ENCODE data around the gene ACMSD.

ACMSD gene

GRCh38 chr2:134869946-134870736 is 31.7 kb downstream of the ACMSD start:
- no peaks in the 10 kb centered on the region for H3K27me3 ChIP-seq (replicated peaks; ENCODE audit: insufficient read depth, low read length)
- H3K9ac ChIP-seq (ENCODE audit: low read length): no peak overlapping the region
- H3K9me3 ChIP-seq (replicated peaks; ENCODE audit: insufficient read depth, low read length): no peaks in the 10 kb centered on the region
- no peaks in the 10 kb centered on the region for H4K20me1 ChIP-seq (ENCODE audit: insufficient read depth, low read length)
- H3K27ac ChIP-seq (ENCODE audit: low read length): no peak overlapping the region
- H3K4me2 ChIP-seq (ENCODE audit: low read depth, low read length): no peak overlapping the region
- H3K4me1 ChIP-seq (ENCODE audit: low read length): no peaks in the 10 kb centered on the region
- TF ChIP-seq EZH2 (optimal IDR thresholded peaks at IDR 0.05; ENCODE audit: low read depth, low read length): no peak
- TF ChIP-seq, protein P1, sequence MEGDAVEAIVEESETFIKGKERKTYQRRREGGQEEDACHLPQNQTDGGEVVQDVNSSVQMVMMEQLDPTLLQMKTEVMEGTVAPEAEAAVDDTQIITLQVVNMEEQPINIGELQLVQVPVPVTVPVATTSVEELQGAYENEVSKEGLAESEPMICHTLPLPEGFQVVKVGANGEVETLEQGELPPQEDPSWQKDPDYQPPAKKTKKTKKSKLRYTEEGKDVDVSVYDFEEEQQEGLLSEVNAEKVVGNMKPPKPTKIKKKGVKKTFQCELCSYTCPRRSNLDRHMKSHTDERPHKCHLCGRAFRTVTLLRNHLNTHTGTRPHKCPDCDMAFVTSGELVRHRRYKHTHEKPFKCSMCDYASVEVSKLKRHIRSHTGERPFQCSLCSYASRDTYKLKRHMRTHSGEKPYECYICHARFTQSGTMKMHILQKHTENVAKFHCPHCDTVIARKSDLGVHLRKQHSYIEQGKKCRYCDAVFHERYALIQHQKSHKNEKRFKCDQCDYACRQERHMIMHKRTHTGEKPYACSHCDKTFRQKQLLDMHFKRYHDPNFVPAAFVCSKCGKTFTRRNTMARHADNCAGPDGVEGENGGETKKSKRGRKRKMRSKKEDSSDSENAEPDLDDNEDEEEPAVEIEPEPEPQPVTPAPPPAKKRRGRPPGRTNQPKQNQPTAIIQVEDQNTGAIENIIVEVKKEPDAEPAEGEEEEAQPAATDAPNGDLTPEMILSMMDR (IDR thresholded peaks at IDR 0.05; ENCODE audit: low read length): no peak
- TF ChIP-seq EZH2phosphoT487 (IDR thresholded peaks at IDR 0.05; ENCODE audit: low read length): no peak
- H3K79me2 ChIP-seq (ENCODE audit: low read length): no peaks in the 10 kb centered on the region
- H3F3A ChIP-seq (ENCODE audit: insufficient read depth, low read length): no peaks in the 10 kb centered on the region
- no peaks in the 10 kb centered on the region for H3K9me2 ChIP-seq (replicated peaks; ENCODE audit: insufficient read depth, low read length)
- DNase-seq: no peak
- no peak overlapping the region for H2AFZ ChIP-seq (ENCODE audit: low read length)
- H3K4me3 ChIP-seq (ENCODE audit: low read length): no peak overlapping the region
- H3K36me3 ChIP-seq (replicated peaks; ENCODE audit: insufficient read depth, low read length): no peaks in the 10 kb centered on the region

DNA sequence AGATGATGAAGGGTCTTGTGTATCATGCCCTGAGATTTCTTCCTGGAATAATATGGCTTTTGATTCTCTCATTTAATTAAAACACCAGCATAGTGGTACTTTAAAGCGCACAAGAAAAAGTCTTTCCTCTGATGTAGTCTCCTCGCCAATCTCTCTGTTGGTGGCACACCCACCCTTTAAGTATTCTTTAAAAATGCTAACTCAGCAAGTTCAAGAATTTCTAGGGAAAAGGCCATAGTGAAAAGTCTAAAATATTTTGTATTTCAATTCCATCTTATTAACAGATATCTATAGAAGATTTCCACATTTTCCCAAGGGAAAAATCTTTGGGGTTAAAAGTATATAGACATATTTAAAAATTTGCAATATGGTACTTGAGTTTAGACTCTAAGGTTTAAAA is 34.7 kb downstream of the ACMSD start:
- Histone ChIP-seq H3K4me2 (ENCODE audit: low read depth, low read length) (no peak overlapping the region), H3K4me3 (ENCODE audit: low read length) (no peak overlapping the region)
- TF ChIP-seq EZH2 (optimal IDR thresholded peaks at IDR 0.05; ENCODE audit: low read depth, low read length): no peak
- TF ChIP-seq, protein P1 (IDR thresholded peaks at IDR 0.05; ENCODE audit: low read length): no peak
- TF ChIP-seq EZH2phosphoT487 (IDR thresholded peaks at IDR 0.05; ENCODE audit: low read length): no peak

GRCh38 chr2:134875309-134875708 is 36.9 kb downstream of the ACMSD start:
- no peak for TF ChIP-seq EZH2 (optimal IDR thresholded peaks at IDR 0.05; ENCODE audit: low read depth, low read length)
- TF ChIP-seq, protein P1 (IDR thresholded peaks at IDR 0.05; ENCODE audit: low read length): no peak
- no peak for TF ChIP-seq EZH2phosphoT487 (IDR thresholded peaks at IDR 0.05; ENCODE audit: low read length)
- Histone ChIP-seq H2AFZ (ENCODE audit: low read length) (no peak overlapping the region), H3K9ac (ENCODE audit: low read length) (no peak overlapping the region), H3K4me1 (ENCODE audit: low read length) (no peaks in the 10 kb centered on the region), H3K9me2 (replicated peaks; ENCODE audit: insufficient read depth, low read length) (no peaks in the 10 kb centered on the region), H3F3A (ENCODE audit: insufficient read depth, low read length) (no peaks in the 10 kb centered on the region), H3K4me3 (ENCODE audit: low read length) (no peak overlapping the region), H3K4me2 (ENCODE audit: low read depth, low read length) (no peak overlapping the region), H4K20me1 (ENCODE audit: insufficient read depth, low read length) (no peaks in the 10 kb centered on the region), H3K9me3 (replicated peaks; ENCODE audit: insufficient read depth, low read length) (no peaks in the 10 kb centered on the region), H3K27ac (ENCODE audit: low read length) (no peak overlapping the region), H3K79me2 (ENCODE audit: low read length) (no peaks in the 10 kb centered on the region), H3K27me3 (replicated peaks; ENCODE audit: insufficient read depth, low read length) (no peaks in the 10 kb centered on the region), H3K36me3 (replicated peaks; ENCODE audit: insufficient read depth, low read length) (no peaks in the 10 kb centered on the region)
- DNase-seq: no peak

More for the DNA sequence above, 34.7 kb downstream of the ACMSD start:
- no peak for DNase-seq
- no peaks in the 10 kb centered on the region for H3K79me2 ChIP-seq (ENCODE audit: low read length)
- H3K27me3 ChIP-seq (replicated peaks; ENCODE audit: insufficient read depth, low read length): no peaks in the 10 kb centered on the region
- no peaks in the 10 kb centered on the region for H3K36me3 ChIP-seq (replicated peaks; ENCODE audit: insufficient read depth, low read length)
- H3K9ac ChIP-seq (ENCODE audit: low read length): no peak overlapping the region
- H4K20me1 ChIP-seq (ENCODE audit: insufficient read depth, low read length): no peaks in the 10 kb centered on the region
- no peaks in the 10 kb centered on the region for H3F3A ChIP-seq (ENCODE audit: insufficient read depth, low read length)
- H3K9me3 ChIP-seq (replicated peaks; ENCODE audit: insufficient read depth, low read length): no peaks in the 10 kb centered on the region
- H3K9me2 ChIP-seq (replicated peaks; ENCODE audit: insufficient read depth, low read length): no peaks in the 10 kb centered on the region
- H3K27ac ChIP-seq (ENCODE audit: low read length): no peak overlapping the region
- H3K4me1 ChIP-seq (ENCODE audit: low read length): no peaks in the 10 kb centered on the region
- no peak overlapping the region for H2AFZ ChIP-seq (ENCODE audit: low read length)
